Neural cell (in vitro differentiated cells): ENCODE results near the gene NEBL. TPM values are rescaled to one million over a fixed set of nuclear protein-coding genes. Genes with fewer than 3 reads are reported as not detected.

Experiments used
- H2AFZ ChIP-seq: fragments of 200-600, 300-800 bp; sonication (generic), shearing (Covaris generic); 2 replicates; pipeline ENCODE4 v1.6.0; 2014; ENCODE audit warnings: low read depth, mild to moderate bottlenecking, antibody characterized with exemption, low read length, moderate library complexity
- H3F3A ChIP-seq: fragments of 200-600 bp; shearing (Covaris generic); 2 replicates; pipeline ENCODE4 v1.6.1; 2016; ENCODE audit warnings: mild to moderate bottlenecking, moderate library complexity, mixed read lengths, antibody characterized with exemption, low read length; ENCODE audit not compliant: insufficient read depth, poor library complexity, severe bottlenecking
- H3K27ac ChIP-seq: fragments of 200-600, 300-800 bp; sonication (generic), shearing (Covaris generic); 2 replicates; pipeline ENCODE4 v1.5.1; 2014; ENCODE audit warnings: mild to moderate bottlenecking, low read length, moderate library complexity
- H3K27me3 ChIP-seq: fragments of 300-800, 200-600 bp; sonication (generic), shearing (Covaris generic); 2 replicates; pipeline ENCODE4 v1.6.0; 2014; ENCODE audit warnings: mild to moderate bottlenecking, low read depth, low read length, moderate library complexity; ENCODE audit not compliant: insufficient read depth
- H3K36me3 ChIP-seq: fragments of 300-800, 200-600 bp; sonication (generic), shearing (Covaris generic); 2 replicates; pipeline ENCODE4 v1.5.1; 2014; ENCODE audit warnings: mild to moderate bottlenecking, antibody characterized with exemption, low read length, moderate library complexity; ENCODE audit not compliant: insufficient read depth
- H3K4me2 ChIP-seq: fragments of 300-800, 200-600 bp; sonication (generic), shearing (Covaris generic); 2 replicates; pipeline ENCODE4 v1.6.0; 2014; ENCODE audit warnings: mild to moderate bottlenecking, low read length
- H3K4me3 ChIP-seq: fragments of 300-800, 200-600 bp; sonication (generic), shearing (Covaris generic); 2 replicates; pipeline ENCODE4 v1.5.1; 2014; ENCODE audit warnings: mild to moderate bottlenecking, low read length, moderate library complexity
- H3K79me2 ChIP-seq: fragments of 200-600 bp; shearing (Covaris generic); replicated peaks from 2 replicates; pipeline ENCODE4 v1.6.0; 2014; ENCODE audit warnings: mild to moderate bottlenecking, low read length, moderate library complexity; ENCODE audit not compliant: insufficient read depth
- H3K9ac ChIP-seq: fragments of 300-800, 200-600 bp; sonication (generic), shearing (Covaris generic); 2 replicates; pipeline ENCODE4 v1.6.1; 2016; ENCODE audit warnings: mild to moderate bottlenecking, low read length, mixed read lengths
- H3K9me2 ChIP-seq: fragments of 200-600 bp; shearing (Covaris generic); 2 replicates; pipeline ENCODE4 v1.6.1; 2016; ENCODE audit warnings: mild to moderate bottlenecking, low read length, mixed read lengths; ENCODE audit not compliant: insufficient read depth
- H3K9me3 ChIP-seq: fragments of 200-600, 300-800 bp; sonication (generic), shearing (Covaris generic); 2 replicates; pipeline ENCODE4 v1.6.1; 2016; ENCODE audit warnings: mild to moderate bottlenecking, mixed run types, low read length, moderate library complexity, mixed read lengths
- H4K20me1 ChIP-seq: fragments of 200-600 bp; shearing (Covaris generic); 2 replicates; pipeline ENCODE4 v1.6.1; 2016; ENCODE audit warnings: mild to moderate bottlenecking, mixed run types; ENCODE audit not compliant: insufficient read depth
- EP300 ChIP-seq: fragments of 450-650 bp; conservative IDR thresholded peaks from 2 replicates; pipeline ENCODE4 v1.6.1; 2014; ENCODE audit warnings: antibody characterized with exemption, mild to moderate bottlenecking, moderate library complexity; ENCODE audit not compliant: poor library complexity, severe bottlenecking
- EZH2 ChIP-seq: fragments of 200-600, 300-800 bp; shearing (Covaris generic), sonication (generic); IDR thresholded peaks from 2 replicates; pipeline ENCODE4 v1.6.1; 2014; ENCODE audit warnings: antibody characterized with exemption, low read length, borderline replicate concordance, mild to moderate bottlenecking; ENCODE audit not compliant: insufficient read depth, poor library complexity, severe bottlenecking
- MXI1 ChIP-seq: fragments of 450-650 bp; conservative IDR thresholded peaks from 2 replicates; pipeline ENCODE4 v1.6.1; 2014; ENCODE audit warnings: antibody characterized with exemption, mild to moderate bottlenecking; ENCODE audit not compliant: poor library complexity, severe bottlenecking
- POLR2AphosphoS5 ChIP-seq: IDR thresholded peaks from 2 replicates; pipeline ENCODE4 v1.6.1; 2012
- RAD21 ChIP-seq: fragments of 450-650 bp; conservative IDR thresholded peaks from 2 replicates; pipeline ENCODE4 v1.6.1; 2014; ENCODE audit warnings: antibody characterized with exemption, mild to moderate bottlenecking, moderate library complexity
- SMC3 ChIP-seq: fragments of 450-650 bp; conservative IDR thresholded peaks from 2 replicates; pipeline ENCODE4 v1.6.1; 2014; ENCODE audit warnings: antibody characterized with exemption, mild to moderate bottlenecking, moderate library complexity; ENCODE audit not compliant: poor library complexity
- TAF1 ChIP-seq: IDR thresholded peaks from 2 replicates; pipeline ENCODE4 v1.6.1; 2012; ENCODE audit warnings: low read depth
- polyA plus RNA-seq: library from polyadenylated mRNA; depleted of rRNA; stranded (reverse); fragments of >200 nt; gene quantifications from 2 replicates; pipeline ENCODE4 v1.2.3, GENCODE V29; 2014
- TF ChIP-seq, protein P1 (sequence below): IDR thresholded peaks from 2 replicates; pipeline ENCODE4 v1.6.1; 2012; ENCODE audit warnings: borderline replicate concordance
- TF ChIP-seq, protein P2 (sequence below): fragments of 450-650 bp; IDR thresholded peaks from 2 replicates; pipeline ENCODE4 v1.5.1; 2014; ENCODE audit warnings: antibody characterized with exemption, mild to moderate bottlenecking, moderate library complexity; ENCODE audit not compliant: poor library complexity, severe bottlenecking

NEBL gene
- polyA plus RNA-seq, 1 donor from 2014 or later: 16.3 TPM

DNA sequence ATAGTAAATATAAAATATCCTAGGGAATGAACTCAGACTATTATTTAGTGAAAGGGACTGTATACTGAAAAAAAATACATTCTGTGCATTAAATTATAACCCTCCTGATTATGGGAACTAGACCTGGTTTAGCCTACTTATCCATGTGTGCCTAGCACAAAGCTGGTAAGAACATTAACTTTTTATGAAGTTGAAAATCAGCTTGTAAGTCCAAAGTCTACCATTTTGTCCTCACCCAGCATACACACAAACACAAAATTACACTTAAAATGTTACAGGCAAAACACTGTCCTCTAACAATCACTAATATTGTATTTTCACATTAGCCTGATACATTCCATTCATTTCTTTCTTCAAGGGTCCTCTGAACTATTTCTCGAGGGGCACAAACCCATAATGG is 19.9 kb upstream of the NEBL start:
- Histone ChIP-seq H3K9me3 (no peaks in the 10 kb centered on the region), H4K20me1 (no peaks in the 10 kb centered on the region), H3K27ac (no peak overlapping the region), H3K9me2 (no peaks in the 10 kb centered on the region), H3K36me3 (no peaks in the 10 kb centered on the region), H2AFZ (no peak overlapping the region), H3K27me3 (no peaks in the 10 kb centered on the region), H3K4me2 (no peak overlapping the region), H3F3A (no peaks in the 10 kb centered on the region), H3K79me2 (no peaks in the 10 kb centered on the region), H3K9ac (no peak overlapping the region), H3K4me3 (no peak overlapping the region)
- TF ChIP-seq SMC3 (no peak), TAF1 (no peak), EP300 (no peak), EZH2 (no peak), MXI1 (no peak), POLR2AphosphoS5 (no peak), RAD21 (no peak)
- TF ChIP-seq, protein P1, sequence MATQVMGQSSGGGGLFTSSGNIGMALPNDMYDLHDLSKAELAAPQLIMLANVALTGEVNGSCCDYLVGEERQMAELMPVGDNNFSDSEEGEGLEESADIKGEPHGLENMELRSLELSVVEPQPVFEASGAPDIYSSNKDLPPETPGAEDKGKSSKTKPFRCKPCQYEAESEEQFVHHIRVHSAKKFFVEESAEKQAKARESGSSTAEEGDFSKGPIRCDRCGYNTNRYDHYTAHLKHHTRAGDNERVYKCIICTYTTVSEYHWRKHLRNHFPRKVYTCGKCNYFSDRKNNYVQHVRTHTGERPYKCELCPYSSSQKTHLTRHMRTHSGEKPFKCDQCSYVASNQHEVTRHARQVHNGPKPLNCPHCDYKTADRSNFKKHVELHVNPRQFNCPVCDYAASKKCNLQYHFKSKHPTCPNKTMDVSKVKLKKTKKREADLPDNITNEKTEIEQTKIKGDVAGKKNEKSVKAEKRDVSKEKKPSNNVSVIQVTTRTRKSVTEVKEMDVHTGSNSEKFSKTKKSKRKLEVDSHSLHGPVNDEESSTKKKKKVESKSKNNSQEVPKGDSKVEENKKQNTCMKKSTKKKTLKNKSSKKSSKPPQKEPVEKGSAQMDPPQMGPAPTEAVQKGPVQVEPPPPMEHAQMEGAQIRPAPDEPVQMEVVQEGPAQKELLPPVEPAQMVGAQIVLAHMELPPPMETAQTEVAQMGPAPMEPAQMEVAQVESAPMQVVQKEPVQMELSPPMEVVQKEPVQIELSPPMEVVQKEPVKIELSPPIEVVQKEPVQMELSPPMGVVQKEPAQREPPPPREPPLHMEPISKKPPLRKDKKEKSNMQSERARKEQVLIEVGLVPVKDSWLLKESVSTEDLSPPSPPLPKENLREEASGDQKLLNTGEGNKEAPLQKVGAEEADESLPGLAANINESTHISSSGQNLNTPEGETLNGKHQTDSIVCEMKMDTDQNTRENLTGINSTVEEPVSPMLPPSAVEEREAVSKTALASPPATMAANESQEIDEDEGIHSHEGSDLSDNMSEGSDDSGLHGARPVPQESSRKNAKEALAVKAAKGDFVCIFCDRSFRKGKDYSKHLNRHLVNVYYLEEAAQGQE: no peak
- TF ChIP-seq, protein P2, sequence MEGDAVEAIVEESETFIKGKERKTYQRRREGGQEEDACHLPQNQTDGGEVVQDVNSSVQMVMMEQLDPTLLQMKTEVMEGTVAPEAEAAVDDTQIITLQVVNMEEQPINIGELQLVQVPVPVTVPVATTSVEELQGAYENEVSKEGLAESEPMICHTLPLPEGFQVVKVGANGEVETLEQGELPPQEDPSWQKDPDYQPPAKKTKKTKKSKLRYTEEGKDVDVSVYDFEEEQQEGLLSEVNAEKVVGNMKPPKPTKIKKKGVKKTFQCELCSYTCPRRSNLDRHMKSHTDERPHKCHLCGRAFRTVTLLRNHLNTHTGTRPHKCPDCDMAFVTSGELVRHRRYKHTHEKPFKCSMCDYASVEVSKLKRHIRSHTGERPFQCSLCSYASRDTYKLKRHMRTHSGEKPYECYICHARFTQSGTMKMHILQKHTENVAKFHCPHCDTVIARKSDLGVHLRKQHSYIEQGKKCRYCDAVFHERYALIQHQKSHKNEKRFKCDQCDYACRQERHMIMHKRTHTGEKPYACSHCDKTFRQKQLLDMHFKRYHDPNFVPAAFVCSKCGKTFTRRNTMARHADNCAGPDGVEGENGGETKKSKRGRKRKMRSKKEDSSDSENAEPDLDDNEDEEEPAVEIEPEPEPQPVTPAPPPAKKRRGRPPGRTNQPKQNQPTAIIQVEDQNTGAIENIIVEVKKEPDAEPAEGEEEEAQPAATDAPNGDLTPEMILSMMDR: no peak

DNA sequence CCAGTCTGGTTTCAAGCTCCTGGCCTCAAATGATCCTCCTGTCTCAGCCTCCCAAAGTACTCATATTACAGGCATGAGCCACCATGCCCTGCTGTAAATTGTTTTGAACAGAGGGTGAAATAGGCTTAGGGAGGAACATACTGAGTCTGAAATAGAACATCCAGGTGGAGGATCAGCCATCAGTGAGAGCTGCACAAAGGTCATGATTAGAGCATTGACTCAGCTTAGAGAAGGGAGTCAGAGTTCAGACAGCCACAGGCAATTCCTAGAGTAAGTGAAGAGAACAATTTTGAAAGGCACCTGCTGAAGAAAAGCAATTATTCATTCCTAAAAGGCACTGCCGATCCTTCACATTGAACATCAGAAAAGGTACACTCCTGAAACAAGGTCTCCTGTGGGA is 15.9 kb upstream of the NEBL start:
- no peaks in the 10 kb centered on the region for H3K9me3 ChIP-seq
- H3K9me2 ChIP-seq: no peaks in the 10 kb centered on the region
- no peak overlapping the region for H3K4me3 ChIP-seq
- H3K79me2 ChIP-seq: no peaks in the 10 kb centered on the region
- H3K9ac ChIP-seq: no peak overlapping the region
- no peak overlapping the region for H3K27ac ChIP-seq
- no peaks in the 10 kb centered on the region for H3K27me3 ChIP-seq
- no peak overlapping the region for H3K4me2 ChIP-seq
- no peaks in the 10 kb centered on the region for H3F3A ChIP-seq
- H3K36me3 ChIP-seq: no peaks in the 10 kb centered on the region
- no peaks in the 10 kb centered on the region for H4K20me1 ChIP-seq
- TF ChIP-seq TAF1 (no peak), EZH2 (no peak)
- TF ChIP-seq, protein P2: no peak
- no peak overlapping the region for H2AFZ ChIP-seq
